Esophagus squamous epithelium (tissue), 4 donors: ENCODE measurements around the gene NT5C3B.

Source experiments
- CTCF ChIP-seq, 6 experiments: fragments of 450-650 bp in 4 of 6; fragments of 200-600 bp in 2 of 6; sonication (generic) in 2 of 6; IDR thresholded peaks; one replicate each; pipeline ENCODE4 v1.5.1; 2016 to 2019; ENCODE audit warnings: antibody characterized with exemption in 6 of 6, mild to moderate bottlenecking in 4 of 6, moderate library complexity in 4 of 6
- POLR2A ChIP-seq, 4 donors: fragments of 450-650 bp; IDR thresholded peaks; one replicate each; pipeline ENCODE4 v1.6.1; 2017; ENCODE audit warnings: antibody characterized with exemption in 4 of 4, mild to moderate bottlenecking in 4 of 4, moderate library complexity in 3 of 4

GRCh38 chr17:41803049-41804020, 32.7 kb downstream of the NT5C3B start:
- TF ChIP-seq CTCF (IDR thresholded peaks at IDR 0.05) = no peak
- no peak for TF ChIP-seq POLR2A (IDR thresholded peaks at IDR 0.05)
